ENCODE results near the gene SMC2.

Gene SMC2

DNA sequence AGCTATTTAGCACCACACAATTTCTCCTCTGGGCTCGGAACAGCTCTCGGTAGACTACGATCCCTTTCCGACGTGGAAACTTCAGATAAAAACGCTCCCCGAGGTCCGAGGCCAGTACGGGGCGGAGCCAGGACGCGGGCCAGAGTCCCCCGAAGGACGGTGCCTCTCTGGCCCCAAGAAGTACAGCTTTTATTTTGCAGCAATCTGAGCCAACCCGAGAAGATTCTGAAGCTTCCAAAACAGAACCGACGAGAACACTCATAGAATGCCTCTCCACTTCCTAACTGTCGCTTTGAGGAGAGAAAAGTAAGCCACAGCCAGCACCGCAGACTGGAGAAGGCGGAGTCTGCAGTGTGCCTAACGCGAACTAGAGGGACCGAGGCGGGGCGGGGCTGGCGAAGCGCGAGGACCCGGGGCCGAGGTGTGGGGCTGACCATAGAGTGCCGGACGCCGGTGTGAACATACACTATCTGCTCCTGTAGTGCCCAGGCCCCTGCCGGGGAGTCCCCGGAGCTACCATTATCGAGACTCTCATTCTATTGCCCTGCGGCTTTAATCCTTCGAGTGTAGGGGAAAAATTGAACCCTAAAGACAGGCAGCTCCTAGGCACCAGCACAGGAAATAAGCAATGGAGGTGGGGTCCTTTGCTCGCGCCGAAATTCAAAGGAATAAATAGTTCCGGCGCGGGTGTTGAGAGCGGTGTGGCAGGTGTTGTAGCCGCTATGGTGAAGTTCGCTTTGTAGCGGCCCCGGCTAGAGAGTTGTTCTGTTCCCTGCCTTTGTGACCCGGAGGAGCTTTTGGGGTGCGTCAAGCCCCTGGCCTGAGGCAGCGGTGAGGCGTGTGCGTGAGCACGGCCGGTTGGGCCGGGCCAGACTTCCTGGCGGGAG is at the start of gene SMC2:
SMC2 (plus strand) TSS at position 663 of the 887 bp plus-strand sequence. CDS start 1,076 bp downstream, outside the sequence.
- peak; percentile 87 to 94 for DNase-seq

DNA sequence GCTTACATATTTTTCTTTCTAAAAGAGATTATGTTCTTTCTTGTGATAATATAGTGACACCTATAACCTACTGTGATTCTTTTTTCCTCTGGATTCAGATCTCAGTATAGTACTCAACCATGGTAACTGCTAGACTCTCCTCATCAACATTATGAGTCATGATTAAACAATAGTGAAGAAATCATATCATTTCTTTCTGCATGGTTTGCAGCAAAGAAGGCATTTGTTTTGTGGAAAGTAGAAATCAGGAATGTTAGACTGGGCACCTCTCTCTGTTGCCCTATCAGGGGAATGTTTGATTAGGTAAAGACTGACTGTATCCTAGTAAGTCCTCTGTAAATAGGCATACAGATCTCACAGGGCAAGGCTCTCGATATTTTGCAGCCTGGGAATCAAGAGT is 25.6 kb upstream of the SMC2 start:
- no peak for DNase-seq

DNA sequence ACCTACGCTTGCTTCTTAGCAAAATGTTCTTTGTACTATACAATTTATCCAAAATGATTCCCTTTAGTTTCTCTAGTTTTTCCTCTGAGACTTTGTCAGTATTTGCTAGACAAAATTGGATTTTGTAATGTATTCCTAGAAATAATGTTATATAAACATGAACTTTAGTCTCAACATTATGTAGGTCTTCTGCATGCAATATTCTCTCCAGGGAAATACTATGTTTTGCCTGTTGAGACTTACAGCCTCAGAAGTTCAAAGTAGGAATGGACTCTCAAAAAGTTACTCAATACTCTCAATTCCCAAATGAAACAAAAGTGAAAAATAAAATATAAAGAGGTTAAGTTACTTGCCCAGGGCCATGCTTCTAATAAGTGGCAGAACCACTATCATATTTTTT is 24.8 kb upstream of the SMC2 start:
- no peak for DNase-seq

DNA sequence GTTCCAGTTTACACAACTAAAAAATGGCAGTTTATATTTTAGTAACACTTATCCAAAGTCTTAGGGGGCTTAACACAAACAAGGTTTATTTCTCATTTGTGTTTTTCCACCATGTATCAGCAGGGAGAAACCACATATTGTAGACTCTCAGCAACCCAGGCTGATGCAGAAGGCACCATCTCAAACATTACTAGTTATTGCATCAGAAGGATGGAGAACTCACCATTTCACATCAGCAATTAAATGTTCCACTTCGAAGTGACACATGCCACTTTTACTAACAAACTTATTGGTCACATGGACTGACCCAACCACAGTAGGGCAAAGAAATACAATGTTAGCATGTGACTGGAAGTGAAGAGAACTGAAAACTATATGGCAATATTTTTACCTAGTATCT is 22.5 kb upstream of the SMC2 start:
- no peak for DNase-seq

DNA sequence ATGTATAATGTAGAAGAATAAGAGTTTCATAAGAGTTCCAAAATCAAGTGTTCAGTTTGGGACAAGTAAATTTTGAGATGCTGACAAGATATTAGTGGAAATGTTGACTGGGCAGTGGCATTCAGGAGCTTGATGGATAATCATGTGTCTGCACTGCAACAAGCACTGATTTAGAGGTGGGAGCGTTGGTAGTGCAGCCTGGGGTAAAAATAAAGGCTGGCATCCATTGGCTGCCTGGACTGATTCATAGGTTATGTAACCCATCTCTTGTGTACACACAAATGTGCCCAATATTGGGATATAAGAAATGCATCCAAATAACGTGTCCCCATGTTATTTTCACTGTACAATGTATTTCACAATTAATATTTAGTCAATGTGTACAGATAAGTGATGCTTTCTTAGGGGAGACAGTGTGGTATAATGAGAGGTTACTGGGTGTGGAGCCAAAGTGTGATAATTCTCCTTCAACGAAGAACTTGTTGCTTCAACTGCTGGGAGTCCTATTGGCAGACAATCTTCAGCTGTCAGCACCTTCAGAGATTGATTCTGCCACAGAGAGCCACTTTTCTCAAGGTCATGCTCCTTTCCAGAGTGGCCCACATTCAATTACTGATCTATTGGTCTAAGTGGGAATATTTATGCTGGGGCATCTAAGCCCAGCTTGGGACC is 20.9 kb upstream of the SMC2 start:
- DNase-seq: no peak

DNA sequence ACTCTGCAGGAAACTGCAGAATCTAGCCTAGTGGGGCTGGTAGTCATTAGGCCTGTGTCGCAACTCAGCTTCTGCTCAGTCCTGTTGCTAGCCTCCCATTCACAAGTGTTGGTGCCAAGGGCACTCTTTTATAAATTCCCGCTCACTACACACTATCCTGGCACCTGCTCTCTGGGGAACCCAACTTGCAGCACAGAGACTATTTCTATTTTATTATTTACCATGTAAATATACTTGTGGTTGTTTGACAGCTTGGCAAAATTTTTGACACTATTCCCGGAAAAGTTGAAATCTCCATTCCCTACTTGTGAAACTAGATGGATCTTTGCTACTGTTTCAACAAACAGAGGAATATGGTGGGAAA is 20.4 kb upstream of the SMC2 start:
- DNase-seq: no peak

DNA sequence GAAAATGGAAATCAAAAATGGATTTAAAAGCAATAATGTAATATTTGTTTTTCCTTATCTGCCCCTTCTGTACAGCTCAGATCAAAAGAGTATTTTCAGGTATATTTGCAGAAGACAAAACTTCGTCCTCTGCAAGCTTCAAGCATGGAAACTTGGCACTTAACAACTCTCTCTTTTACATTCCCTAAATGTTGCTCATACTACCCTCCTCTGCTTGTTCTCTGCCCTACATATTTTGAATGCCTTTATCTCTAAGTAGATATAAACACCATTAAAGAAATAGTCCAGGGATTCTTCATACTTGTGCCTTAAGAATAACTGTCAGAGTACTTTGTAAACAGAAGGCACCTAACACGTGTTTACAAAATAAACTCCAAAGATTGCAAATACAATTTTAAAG is 19.2 kb upstream of the SMC2 start:
- DNase-seq: no peak

DNA sequence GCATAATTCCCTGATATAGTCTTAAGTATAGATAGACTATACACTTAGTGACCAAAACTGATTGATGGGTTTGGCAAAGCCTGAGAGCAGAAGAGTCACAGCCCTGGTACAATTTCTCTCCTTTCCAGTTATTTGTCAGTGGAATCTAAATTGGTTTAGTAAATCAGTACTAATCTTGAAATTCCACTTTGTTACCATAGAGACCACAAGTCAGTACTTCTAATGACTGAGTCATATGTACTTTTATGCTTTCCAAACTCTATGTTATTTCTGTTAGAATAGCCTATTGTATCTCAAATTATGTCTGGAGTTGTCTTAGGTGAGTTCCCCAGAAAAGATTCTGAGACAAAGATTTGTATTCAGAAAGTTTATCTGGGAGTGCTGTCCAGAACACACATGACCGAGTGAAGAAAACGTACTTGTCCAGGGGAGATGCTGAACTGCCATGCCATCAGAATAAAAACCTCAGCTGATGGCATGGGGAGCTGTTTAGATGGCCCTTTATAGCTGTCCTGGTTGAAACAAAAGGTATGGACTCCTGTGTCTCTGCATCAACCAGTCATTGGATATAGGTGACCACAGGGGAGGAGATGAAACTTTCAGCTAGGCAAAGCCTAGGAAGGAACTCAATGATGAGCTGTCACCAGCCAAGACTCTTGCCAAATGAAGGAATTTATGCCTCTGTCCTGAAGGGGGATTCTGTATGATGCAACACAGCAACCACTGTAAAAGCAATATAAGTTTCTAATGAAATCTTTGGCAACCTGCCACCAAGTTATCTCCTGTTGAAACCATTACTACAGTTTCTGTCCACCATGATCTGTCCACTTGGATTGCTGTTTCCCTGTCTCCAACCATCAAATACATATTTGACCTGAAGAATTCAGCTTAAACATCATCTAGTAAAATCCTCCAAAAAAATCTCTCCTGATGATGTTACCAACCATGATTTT is 18.0 kb upstream of the SMC2 start:
- no peak for DNase-seq

DNA sequence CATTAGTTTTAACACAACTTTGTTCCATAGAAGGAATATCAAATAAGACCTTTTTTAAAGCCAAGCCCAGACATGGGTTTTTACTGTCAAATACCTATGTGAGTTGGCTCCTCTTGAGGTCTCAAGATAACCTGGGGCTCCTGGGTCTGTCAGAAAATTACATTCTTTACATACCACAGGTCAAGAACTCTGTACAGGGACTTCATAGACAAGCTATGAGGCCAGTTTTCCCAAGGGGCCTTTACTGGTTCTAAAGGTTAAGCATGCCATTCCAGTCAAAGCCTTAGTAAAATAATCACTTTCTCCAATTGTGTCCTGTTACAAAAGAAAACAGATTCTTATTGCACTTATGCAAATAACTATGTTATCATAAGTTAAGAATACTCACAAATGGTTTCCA is 15.5 kb upstream of the SMC2 start:
- DNase-seq: no peak

DNA sequence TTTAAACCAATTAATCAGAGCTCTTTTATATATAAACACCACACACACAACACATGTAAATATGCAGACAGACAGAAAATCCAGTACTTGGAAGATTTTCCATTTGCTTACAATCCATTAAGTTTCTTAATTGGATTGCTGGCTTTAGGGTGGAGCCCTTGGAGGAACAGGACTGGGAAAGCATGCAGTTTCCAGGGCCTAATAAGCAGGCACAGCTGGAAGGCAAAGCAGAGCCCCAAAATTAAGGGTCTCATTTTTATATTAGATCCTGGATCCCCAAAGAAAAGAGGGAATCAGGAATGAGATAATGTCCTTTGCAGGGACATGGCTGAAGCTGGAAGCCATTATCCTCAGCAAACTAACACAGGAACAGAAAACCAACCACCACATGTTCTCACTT is 13.1 kb upstream of the SMC2 start:
- DNase-seq: no peak

DNA sequence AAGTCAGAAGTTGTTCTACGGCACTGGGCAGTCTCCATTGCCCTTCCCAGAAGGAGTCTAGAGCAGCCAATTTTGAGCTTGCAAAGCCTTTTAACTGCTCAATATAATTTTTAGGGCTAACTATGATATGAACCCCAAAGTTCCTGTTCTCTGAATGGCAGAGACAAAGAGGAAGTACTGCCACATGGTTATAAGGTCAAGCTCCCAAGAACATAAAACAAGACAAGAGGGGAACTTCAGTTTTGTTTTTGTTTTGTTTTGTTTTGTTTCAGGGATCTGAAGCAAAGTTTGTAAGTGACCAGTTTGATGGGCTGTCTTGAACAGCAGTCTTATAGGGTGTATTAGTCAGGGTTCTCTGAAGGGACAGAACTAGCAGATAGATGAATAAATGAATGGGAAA is 11.9 kb upstream of the SMC2 start:
- DNase-seq: no peak

DNA sequence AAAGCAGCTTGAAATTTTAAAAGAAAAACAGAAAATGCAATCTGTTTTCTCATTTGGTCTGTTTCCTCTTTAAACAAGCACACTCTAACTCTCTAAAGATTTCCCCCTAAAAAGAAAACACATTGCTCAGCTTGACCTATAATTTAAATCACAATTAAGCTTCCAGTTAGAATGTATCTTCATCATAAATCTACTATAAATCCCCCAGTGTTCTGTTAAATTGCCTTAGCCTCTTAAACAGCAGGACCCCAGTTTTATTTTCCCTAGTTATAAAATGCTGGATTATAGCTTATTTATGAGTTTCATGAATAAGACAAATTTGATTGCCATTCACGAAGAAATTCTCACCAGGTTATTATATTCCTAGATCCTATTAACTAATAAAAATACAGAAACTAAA is 8.6 kb upstream of the SMC2 start:
- DNase-seq: no peak

DNA sequence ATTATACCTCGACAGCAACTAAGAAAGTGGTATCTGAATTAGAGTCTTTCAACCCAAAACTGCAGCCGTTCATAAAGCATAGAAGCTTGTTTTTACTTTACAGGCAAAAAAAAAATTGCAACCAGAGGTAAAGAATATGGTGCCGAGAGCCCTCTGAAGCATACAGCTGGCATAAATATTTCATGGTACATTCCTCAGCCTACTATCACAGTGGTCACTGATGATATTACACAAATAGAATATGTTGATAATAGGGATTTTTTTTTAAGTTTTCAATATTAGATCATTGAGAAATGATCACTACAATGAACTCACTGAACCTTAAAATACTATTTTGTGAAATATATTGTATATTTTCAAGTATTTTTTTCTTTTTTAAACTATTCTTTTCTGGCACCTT is 6.2 kb upstream of the SMC2 start:
- DNase-seq: no peak

DNA sequence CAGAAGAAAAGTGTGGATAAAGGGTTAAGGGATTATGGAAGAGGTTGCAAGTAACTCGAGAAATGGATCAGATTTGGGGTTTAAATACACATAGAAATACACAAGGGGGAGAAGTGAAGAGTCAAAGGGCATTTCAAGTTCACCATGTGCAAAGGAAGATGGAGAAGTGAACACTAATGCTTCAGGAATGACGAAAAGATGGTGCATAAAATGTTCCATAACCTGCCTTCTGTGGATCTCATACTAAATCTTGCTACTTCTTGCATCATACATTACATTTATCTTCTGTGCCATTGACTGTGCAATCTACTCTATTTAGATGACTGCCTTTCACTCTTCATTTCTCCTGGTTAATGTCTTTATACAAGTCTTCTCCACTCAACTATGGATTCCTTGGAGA is 5.7 kb upstream of the SMC2 start:
- no peak for DNase-seq

DNA sequence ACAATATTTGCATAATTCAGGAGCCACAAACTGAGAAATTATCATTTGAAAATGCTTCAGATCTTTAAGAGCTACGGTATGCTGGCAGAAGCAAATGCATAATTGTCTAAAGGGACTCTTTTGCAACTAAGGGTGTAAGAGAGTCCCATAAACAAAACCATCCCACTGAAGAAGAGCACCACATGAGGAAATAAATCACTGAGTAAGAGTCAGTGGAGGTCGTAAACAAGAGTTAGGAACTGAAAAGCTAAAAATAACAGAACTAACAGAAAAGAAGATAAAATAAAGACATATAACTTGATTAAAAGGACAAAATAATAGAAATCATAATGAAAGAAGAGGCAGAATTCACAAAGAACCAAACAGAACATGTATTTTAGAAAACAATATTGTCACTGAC is 3.5 kb upstream of the SMC2 start:
- DNase-seq: no peak

DNA sequence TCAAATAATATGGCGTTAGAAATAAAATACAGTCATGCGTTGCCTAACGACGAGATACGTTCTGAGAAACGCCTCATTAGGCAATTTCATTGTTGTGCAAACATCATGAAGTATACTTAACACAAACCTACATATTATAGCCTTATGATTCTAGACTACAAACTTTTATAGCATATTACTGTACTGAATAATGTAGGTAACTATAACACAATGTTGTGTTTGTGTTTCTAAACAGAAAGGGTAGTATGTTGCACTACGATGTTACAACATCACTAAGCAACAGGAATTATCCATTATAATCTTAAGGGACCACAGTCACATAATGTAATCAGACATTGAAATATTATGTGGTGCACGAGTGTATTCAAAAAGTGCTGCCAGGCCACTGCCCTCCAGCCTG is 3.0 kb upstream of the SMC2 start:
- DNase-seq: no peak

DNA sequence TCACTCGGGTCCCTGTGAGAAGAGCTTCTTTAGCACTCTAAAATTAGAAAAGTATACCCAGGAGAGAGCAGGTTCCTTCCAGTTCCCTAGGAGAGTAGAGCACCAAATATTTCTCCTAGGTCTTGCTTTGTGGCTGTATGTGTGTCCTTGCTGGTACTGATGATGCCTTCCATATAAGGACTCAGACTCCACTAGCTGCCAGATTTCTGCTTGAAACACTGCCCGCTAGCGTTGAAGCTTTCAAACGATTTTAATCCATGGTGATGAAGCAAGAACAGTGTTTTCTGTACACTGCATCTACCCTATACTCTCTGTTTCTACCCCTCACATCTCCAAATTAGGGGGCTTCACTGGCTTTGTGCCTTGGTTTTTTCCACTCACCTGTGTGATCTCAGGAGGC is 2.4 kb upstream of the SMC2 start:
- peak in 1 of 2 donors; percentile 2 for DNase-seq

DNA sequence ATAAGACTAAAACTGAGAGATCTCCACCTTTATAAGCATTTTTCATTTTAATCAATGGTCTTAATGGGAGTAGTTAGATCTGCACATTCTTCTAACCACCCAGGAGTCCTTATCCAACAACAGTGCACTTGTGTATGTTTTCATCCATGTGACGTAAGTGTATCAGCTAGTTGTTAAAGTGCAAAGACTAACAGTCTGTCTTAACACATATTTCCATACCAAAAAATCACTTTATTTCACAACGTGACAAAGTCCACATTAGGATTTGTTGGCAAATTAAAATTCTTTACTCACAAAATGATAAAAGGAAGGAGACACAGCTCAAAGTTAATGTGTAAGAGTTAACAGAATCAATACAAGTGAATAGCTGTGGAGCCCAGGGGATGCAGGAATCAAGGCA is 1.9 kb upstream of the SMC2 start:
- DNase-seq: no peak

DNA sequence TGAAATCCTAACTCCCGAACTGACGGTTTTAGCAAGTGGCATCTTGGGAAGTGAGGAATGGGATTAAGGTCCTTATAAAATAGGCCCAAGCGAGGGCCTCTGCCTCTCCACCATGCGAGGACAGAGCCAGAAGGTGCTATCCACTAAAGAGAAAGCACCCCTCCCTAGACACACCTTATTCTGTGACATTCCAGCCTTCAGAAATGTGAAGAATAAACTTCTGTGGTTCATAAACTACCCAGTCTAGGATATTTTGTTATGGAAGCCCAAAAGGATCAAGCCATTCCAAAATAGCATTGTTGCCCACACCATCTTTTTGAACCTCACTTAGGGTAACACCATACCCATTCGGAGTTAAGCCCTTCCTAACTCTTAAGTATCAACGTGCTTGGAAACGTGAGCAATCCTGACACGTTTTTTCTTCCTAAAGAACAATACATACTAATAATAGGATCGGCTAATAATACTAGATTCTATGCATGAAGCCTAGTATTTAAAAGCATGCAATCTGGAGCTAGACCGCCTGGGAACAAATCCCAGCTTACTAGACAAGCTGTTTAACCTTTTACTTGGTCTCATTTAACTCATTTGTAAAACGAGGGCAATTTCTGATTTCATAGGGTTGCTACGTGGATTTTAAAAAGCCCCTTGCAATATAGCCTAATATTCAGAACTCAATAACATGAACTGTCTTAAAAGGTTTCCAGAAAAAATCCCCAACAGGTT is 1.1 kb upstream of the SMC2 start:
- peak in 1 of 2 donors; percentile 9 for DNase-seq

DNA sequence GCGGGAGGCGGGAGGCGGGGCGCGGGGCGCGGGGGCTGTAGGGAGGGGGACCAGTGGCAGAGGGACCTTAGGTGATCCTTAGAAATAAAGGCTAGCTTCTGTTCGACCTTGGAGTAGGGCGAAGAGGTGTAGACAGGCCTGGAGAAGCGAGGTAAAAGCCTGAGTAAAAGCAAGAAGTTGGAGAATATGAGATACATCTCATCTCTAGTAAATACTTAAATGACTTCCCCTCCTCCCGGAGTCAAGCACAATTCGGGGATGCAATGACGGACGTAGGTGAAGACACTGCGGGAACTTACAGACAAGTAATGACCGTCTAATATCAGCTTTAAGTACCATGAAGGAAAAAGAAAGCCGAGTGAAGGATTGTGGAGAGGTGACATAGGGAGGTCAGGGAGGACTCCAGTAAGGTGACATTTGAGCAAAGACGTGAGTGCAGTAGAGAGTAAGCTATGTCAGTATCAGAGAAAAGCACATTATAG is 466 bp downstream of the SMC2 start:
- no peak for DNase-seq

DNA sequence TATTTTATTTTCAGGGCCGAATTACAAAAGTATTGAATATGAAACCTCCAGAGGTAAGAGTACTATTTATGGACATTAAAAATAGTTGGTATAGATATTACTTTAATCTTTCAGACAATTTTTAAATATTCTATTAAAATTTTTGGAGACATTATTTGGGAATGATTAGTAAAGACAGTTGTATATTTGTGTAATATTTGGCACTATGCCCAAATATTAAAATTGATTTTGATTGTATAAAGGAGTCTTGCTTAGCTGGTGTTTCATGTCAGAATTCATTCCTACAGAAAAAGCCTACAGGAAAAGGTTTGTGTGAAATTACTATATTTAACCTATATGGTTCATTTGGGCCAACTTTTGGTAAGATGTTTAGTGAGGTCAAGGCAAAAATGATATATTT is 5.5 kb downstream of the SMC2 start:
- DNase-seq: no peak

DNA sequence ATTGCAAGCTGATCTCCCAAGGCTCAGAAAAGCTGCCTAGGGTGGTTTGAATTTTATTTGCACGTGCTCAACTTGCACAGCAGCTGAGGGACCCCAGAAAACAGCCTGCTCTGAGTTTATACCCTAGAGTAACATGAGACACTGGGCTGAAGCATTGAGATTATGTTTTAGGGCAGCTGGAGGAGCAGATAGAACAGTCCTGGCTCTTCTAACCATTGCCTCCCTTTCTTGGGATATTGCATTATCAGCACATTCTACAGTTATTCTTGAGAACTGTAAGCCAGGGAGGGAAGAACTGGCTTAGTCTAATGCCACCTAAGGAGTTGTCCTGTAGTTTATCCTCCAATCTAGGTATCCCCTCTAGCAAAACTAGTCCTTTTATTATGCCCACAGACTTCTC is 10.3 kb downstream of the SMC2 start:
- no peak for DNase-seq

DNA sequence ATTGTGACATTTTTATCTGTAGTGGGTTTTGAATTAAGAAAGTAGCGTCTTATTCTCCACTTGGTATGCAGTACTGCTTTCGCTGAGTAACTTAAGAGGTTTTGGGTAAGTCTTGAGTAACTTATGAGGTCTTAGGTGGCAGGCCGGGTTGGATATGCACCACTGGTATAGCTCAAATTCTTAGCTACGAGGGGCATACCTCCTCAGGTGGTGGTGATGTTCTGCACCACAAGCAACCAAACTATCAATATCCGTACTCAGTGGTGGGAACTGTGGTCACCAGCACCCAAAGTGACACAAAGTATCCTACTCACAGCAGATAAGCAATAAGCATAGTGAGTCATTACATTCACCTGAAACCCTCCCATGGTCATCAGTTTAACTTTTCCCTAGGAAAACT is 13.7 kb downstream of the SMC2 start:
- no peak for DNase-seq
